Measurements from ENCODE around the gene ARID1B.

Gene ARID1B

GRCh38 chr6:156999762-157000161 is 222.6 kb downstream of the ARID1B start:
- DNase-seq = no peak

- DNase-seq = no peak
Measured at GRCh38 chr6:157001716-157002115, 224.5 kb downstream of the ARID1B start.

GRCh38 chr6:157002774-157003173 is 225.6 kb downstream of the ARID1B start:
- DNase-seq = no peak

- no peak for DNase-seq
Measured at GRCh38 chr6:157005940-157006339, 228.8 kb downstream of the ARID1B start.

- no peak for DNase-seq
Measured at GRCh38 chr6:157008568-157008967, 231.4 kb downstream of the ARID1B start.

- no peak for DNase-seq
Measured at GRCh38 chr6:157012355-157012754, 235.2 kb downstream of the ARID1B start.

GRCh38 chr6:157013649-157014304 is 236.6 kb downstream of the ARID1B start:
- no peak for DNase-seq

- no peak for DNase-seq
Measured at GRCh38 chr6:157014871-157015270, 237.7 kb downstream of the ARID1B start.

GRCh38 chr6:157017022-157017421 is 239.8 kb downstream of the ARID1B start:
- DNase-seq = no peak

- DNase-seq = no peak
Measured at GRCh38 chr6:157017861-157018260, 240.7 kb downstream of the ARID1B start.

GRCh38 chr6:157019115-157019641 is 242.0 kb downstream of the ARID1B start:
- no peak for DNase-seq

GRCh38 chr6:157019733-157020132 is 242.6 kb downstream of the ARID1B start:
- no peak for DNase-seq

GRCh38 chr6:157020398-157020797 is 243.2 kb downstream of the ARID1B start:
- DNase-seq = no peak

GRCh38 chr6:157020881-157021343 is 243.7 kb downstream of the ARID1B start:
- peak; percentile 81 for DNase-seq

- peak; percentile 97 for DNase-seq
Measured at GRCh38 chr6:157021344-157021992, 244.3 kb downstream of the ARID1B start.

GRCh38 chr6:157021993-157022740 is 245.0 kb downstream of the ARID1B start:
- peak; percentile 94 for DNase-seq

- DNase-seq = no peak
Measured at GRCh38 chr6:157023958-157024357, 246.8 kb downstream of the ARID1B start.

GRCh38 chr6:157024745-157025144 is 247.6 kb downstream of the ARID1B start:
- no peak for DNase-seq

GRCh38 chr6:157025437-157025836 is 248.3 kb downstream of the ARID1B start:
- no peak for DNase-seq

- DNase-seq = no peak
Measured at GRCh38 chr6:157029980-157030690, 253.0 kb downstream of the ARID1B start.

- DNase-seq = no peak
Measured at GRCh38 chr6:157030755-157031154, 253.6 kb downstream of the ARID1B start.

- no peak for DNase-seq
Measured at GRCh38 chr6:157032923-157033322, 255.7 kb downstream of the ARID1B start.

All from islet precursor cell (in vitro differentiated cells).